Stomach (tissue), 4 donors: ENCODE measurements around the gene PAK6.

ENCODE experiments used
- EP300 ChIP-seq: sonication (generic); formaldehyde crosslinking; IDR thresholded peaks from one replicate; pipeline ENCODE4 v1.6.1; 2017; ENCODE audit warnings: antibody characterized with exemption
- POLR2A ChIP-seq, 4 donors: fragments of 450-650 bp; IDR thresholded peaks; one replicate each; pipeline ENCODE4 v1.6.1; 2016; ENCODE audit warnings: antibody characterized with exemption in 4 of 4, control low read depth in 2 of 4, mild to moderate bottlenecking in 1 of 4, moderate library complexity in 1 of 4
- POLR2AphosphoS5 ChIP-seq, 3 donors: sonication (generic); formaldehyde crosslinking; IDR thresholded peaks; one replicate each; pipeline ENCODE4 v1.6.1; 2016; ENCODE audit warnings: antibody characterized with exemption in 3 of 3
- TF ChIP-seq, protein P1 (sequence below), 7 experiments: fragments of 450-650 bp in 4 of 7; fragments of 200-600 bp in 3 of 7; sonication (generic) in 3 of 7; IDR thresholded peaks; one replicate each; pipeline ENCODE4 v1.5.1; 2016 to 2019; ENCODE audit warnings: antibody characterized with exemption in 7 of 7, control low read depth in 2 of 7, mild to moderate bottlenecking in 1 of 7

DNA sequence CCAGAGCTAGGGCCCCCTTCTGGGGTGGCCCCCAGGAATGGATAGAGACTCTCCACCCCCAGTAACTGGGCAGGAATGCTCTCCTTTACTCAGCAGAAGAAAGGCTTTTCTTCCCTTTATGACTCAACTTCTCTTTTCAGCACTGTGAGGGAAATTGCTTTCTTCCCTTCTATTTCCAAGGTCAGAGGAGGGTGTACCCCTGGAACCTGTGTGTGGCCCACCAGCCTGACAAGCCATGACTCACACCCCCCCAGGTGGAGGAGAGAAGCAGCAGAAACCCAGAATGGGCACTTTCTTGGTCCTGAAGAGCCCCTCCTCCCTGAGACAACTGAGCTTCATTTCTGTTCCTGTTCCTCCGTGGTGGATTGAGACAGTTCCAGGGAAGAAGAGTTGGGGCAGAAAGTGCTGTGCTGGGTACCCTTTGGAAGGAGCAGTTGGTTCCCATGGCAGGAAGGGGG, 46.7 kb downstream of the PAK6 start:
- TF ChIP-seq, protein P1, sequence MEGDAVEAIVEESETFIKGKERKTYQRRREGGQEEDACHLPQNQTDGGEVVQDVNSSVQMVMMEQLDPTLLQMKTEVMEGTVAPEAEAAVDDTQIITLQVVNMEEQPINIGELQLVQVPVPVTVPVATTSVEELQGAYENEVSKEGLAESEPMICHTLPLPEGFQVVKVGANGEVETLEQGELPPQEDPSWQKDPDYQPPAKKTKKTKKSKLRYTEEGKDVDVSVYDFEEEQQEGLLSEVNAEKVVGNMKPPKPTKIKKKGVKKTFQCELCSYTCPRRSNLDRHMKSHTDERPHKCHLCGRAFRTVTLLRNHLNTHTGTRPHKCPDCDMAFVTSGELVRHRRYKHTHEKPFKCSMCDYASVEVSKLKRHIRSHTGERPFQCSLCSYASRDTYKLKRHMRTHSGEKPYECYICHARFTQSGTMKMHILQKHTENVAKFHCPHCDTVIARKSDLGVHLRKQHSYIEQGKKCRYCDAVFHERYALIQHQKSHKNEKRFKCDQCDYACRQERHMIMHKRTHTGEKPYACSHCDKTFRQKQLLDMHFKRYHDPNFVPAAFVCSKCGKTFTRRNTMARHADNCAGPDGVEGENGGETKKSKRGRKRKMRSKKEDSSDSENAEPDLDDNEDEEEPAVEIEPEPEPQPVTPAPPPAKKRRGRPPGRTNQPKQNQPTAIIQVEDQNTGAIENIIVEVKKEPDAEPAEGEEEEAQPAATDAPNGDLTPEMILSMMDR (IDR thresholded peaks at IDR 0.05): no peak
- TF ChIP-seq POLR2A (IDR thresholded peaks at IDR 0.05) (no peak), POLR2AphosphoS5 (IDR thresholded peaks at IDR 0.05) (no peak), EP300 (no peak)
